Ecto neural progenitor cell (in vitro differentiated cells): ENCODE data around the gene FKBP4.

Experiments
- DNase-seq: peaks from one replicate; pipeline ENCODE4 v3.0.0-alpha.2; 2018; ENCODE audit warnings: low spot score

The FKBP4 gene

GRCh38 chr12:2783936-2784600, 10.7 kb upstream of the FKBP4 start:
- DNase-seq, result peak; percentile 81

- no peak for DNase-seq
Measured at GRCh38 chr12:2785017-2785416, 9.8 kb upstream of the FKBP4 start.

GRCh38 chr12:2791089-2791488, 3.7 kb upstream of the FKBP4 start:
- DNase-seq, result no peak

- no peak for DNase-seq
Measured at GRCh38 chr12:2792671-2793500, 1.9 kb upstream of the FKBP4 start.

GRCh38 chr12:2793561-2793960, 1.2 kb upstream of the FKBP4 start:
- DNase-seq, result no peak

- peak; percentile 83 for DNase-seq
Measured at GRCh38 chr12:2794191-2794735, 507 bp upstream of the FKBP4 start.

- DNase-seq, result peak; percentile 82
Measured at GRCh38 chr12:2795291-2796186, 769 bp downstream of the FKBP4 start.

- no peak for DNase-seq
Measured at GRCh38 chr12:2796187-2796666, 1.5 kb downstream of the FKBP4 start.

- DNase-seq, result no peak
Measured at GRCh38 chr12:2797721-2798418, 3.1 kb downstream of the FKBP4 start.

- DNase-seq, result no peak
Measured at GRCh38 chr12:2800046-2800570, 5.3 kb downstream of the FKBP4 start.

GRCh38 chr12:2801044-2801783, 6.4 kb downstream of the FKBP4 start:
- no peak for DNase-seq

- no peak for DNase-seq
Measured at GRCh38 chr12:2803635-2804392, 9.0 kb downstream of the FKBP4 start.

GRCh38 chr12:2804393-2805142, 9.8 kb downstream of the FKBP4 start:
- no peak for DNase-seq

GRCh38 chr12:2805143-2805520, 10.4 kb downstream of the FKBP4 start:
- no peak for DNase-seq

- DNase-seq, result no peak
Measured at GRCh38 chr12:2806700-2807099, 11.9 kb downstream of the FKBP4 start.

GRCh38 chr12:2811801-2812200, 17.0 kb downstream of the FKBP4 start:
- no peak for DNase-seq

GRCh38 chr12:2812290-2813213, 17.8 kb downstream of the FKBP4 start, which contains the start of gene ITFG2:
Gene ITFG2 (plus strand): TSS chr12:2812668. CDS start chr12:2812761, 93 bp downstream.
- peak; percentile 99 for DNase-seq
